K562 (cell line): Measurements from ENCODE around the gene WDR55. TPM values are rescaled to one million over a fixed set of nuclear protein-coding genes. Genes with fewer than 3 reads are reported as not detected.

Experiments
- ATAC-seq: fragments of 200-7000 bp; cut with Tn5 transposase; 3 replicates; pipeline ENCODE4 v1.9.1; 2020; ENCODE audit warnings: moderate library complexity
- BruUV-seq: library from RNA; stranded (reverse); fragments of 400-500 nt; replicated peaks from 2 replicates; lab custom pipeline; 2021; lab: Mats Ljungman, UMichigan
- CTCF ChIA-PET: fragments of 300-600 bp; formaldehyde crosslinking; extraction: SDS; loops from one replicate; lab custom pipeline; 2021; ENCODE audit warnings: low intra/inter-chr PET ratio; lab: Yijun Ruan, JAX
- POLR2A ChIA-PET: fragments of 300-600, 350-650 bp; sonication (Branson Sonifier 250); formaldehyde crosslinking; extraction: SDS; loops from one replicate; lab custom pipeline; 2021; ENCODE audit warnings: antibody characterized with exemption, inconsistent platforms; lab: Yijun Ruan, JAX
- DNase-seq, 4 experiments: peaks; one replicate each; pipeline versions ENCODE4 v3.0.0 to v3.0.0-alpha.2; 2011 to 2018; ENCODE audit warnings: low spot score in 3 of 4, mixed read lengths in 3 of 4; ENCODE audit errors: extremely low read depth in 1 of 4
- FAIRE-seq: peaks from 2 replicates; lab custom pipeline; 2011; peaks lifted over from hg19 to GRCh38; lab: Jason Lieb, UNC
- H2AFZ ChIP-seq: 2 replicates; pipeline ENCODE4 v1.6.0; 2011; ENCODE audit warnings: low read depth, low read length, control low read depth, inconsistent platforms
- H3K27ac ChIP-seq: fragments of 200-600 bp; 3 replicates; pipeline ENCODE4 v1.8.0; 2011; ENCODE audit warnings: low read depth, mild to moderate bottlenecking, control low read depth, inconsistent platforms, low read length, moderate library complexity, mixed read lengths; ENCODE audit errors: extremely low read depth
- H3K27me3 ChIP-seq, 2 experiments: fragments of 300-600 bp in 1 of 2; 2 replicates in 1 of 2; 3 replicates in 1 of 2; pipeline versions ENCODE4 v1.6.0 to v1.8.0; 2011; ENCODE audit warnings: inconsistent platforms in 2 of 2, low read length in 2 of 2, mild to moderate bottlenecking in 1 of 2, mixed read lengths in 1 of 2, moderate library complexity in 1 of 2; ENCODE audit not compliant: control insufficient read depth in 2 of 2, insufficient read depth in 2 of 2
- H3K36me3 ChIP-seq: fragments of 300-600 bp; 3 replicates; pipeline ENCODE4 v1.8.0; 2011; ENCODE audit warnings: mild to moderate bottlenecking, low read length, inconsistent platforms; ENCODE audit not compliant: control insufficient read depth, insufficient read depth
- H3K4me1 ChIP-seq, 2 experiments: fragments of 200-600 bp in 1 of 2; replicated peaks in 1 of 2; 2 replicates in 1 of 2; 3 replicates in 1 of 2; pipeline versions ENCODE4 v1.5.1 to v1.8.0; 2011; ENCODE audit warnings: inconsistent platforms in 2 of 2, low read length in 2 of 2, mild to moderate bottlenecking in 1 of 2, mixed read lengths in 1 of 2, moderate library complexity in 1 of 2; ENCODE audit not compliant: control insufficient read depth in 2 of 2, insufficient read depth in 2 of 2
- H3K4me2 ChIP-seq: 2 replicates; pipeline ENCODE4 v1.6.1; 2011; ENCODE audit warnings: low read length, control low read depth, inconsistent platforms, mixed read lengths; ENCODE audit not compliant: insufficient read depth
- H3K4me3 ChIP-seq: fragments of 200-600 bp; sonication (generic), shearing (Covaris generic); 2 replicates; pipeline ENCODE4 v1.5.1; 2016; ENCODE audit warnings: control low read depth, inconsistent platforms
- H3K79me2 ChIP-seq: fragments of 200-600 bp; 3 replicates; pipeline ENCODE4 v1.8.0; 2011; ENCODE audit warnings: low read length, inconsistent platforms; ENCODE audit not compliant: control insufficient read depth, insufficient read depth
- H3K9ac ChIP-seq, 2 experiments: 2 replicates each; pipeline versions ENCODE4 v1.6.0 to v1.6.1; 2011; ENCODE audit warnings: low read depth in 2 of 2, low read length in 2 of 2, control low read depth in 1 of 2, inconsistent platforms in 1 of 2, mild to moderate bottlenecking in 1 of 2, mixed read lengths in 1 of 2; ENCODE audit not compliant: insufficient read depth in 1 of 2
- H3K9me1 ChIP-seq: one replicate; pipeline ENCODE4 v1.6.0; 2011; ENCODE audit warnings: inconsistent platforms, mild to moderate bottlenecking, low read length, moderate library complexity; ENCODE audit not compliant: control insufficient read depth, insufficient read depth
- H3K9me3 ChIP-seq: replicated peaks from 2 replicates; pipeline ENCODE4 v1.5.1; 2011; ENCODE audit warnings: low read depth, low read length, inconsistent platforms; ENCODE audit not compliant: control insufficient read depth, insufficient read depth
- H4K20me1 ChIP-seq: replicated peaks from 2 replicates; pipeline ENCODE4 v1.6.1; 2011; ENCODE audit warnings: low read length, inconsistent platforms, mixed read lengths; ENCODE audit not compliant: control insufficient read depth, insufficient read depth
- CEBPB ChIP-seq: fragments of 450-650 bp; IDR thresholded peaks from 2 replicates; pipeline ENCODE4 v1.6.1; 2016; ENCODE audit warnings: missing genetic modification characterization, missing compliant biosample characterization
- CREM ChIP-seq: IDR thresholded peaks from 2 replicates; pipeline ENCODE4 v1.6.1; 2014; ENCODE audit warnings: antibody characterized with exemption, low read depth
- DACH1 ChIP-seq: fragments of 450-650 bp; IDR thresholded peaks from 2 replicates; pipeline ENCODE4 v1.6.1; 2018; ENCODE audit not compliant: partially characterized antibody
- DDX20 ChIP-seq: fragments of 450-650 bp; IDR thresholded peaks from 2 replicates; pipeline ENCODE4 v1.6.1; 2016; ENCODE audit warnings: missing genetic modification characterization, low read depth, mild to moderate bottlenecking, missing compliant biosample characterization, moderate library complexity
- EP400 ChIP-seq: fragments of 450-650 bp; IDR thresholded peaks from 2 replicates; pipeline ENCODE4 v1.6.1; 2017; ENCODE audit warnings: antibody characterized with exemption, mild to moderate bottlenecking, moderate library complexity
- ESRRB ChIP-seq: fragments of 250-450 bp; sonication (Bioruptor Pico); IDR thresholded peaks from 2 replicates; pipeline ENCODE4 v1.5.0; 2020; ENCODE audit warnings: mild to moderate bottlenecking, moderate library complexity, borderline replicate concordance
- GTF2B ChIP-seq: IDR thresholded peaks from 2 replicates; pipeline ENCODE4 v1.6.1; 2011; ENCODE audit not compliant: insufficient read length; ENCODE audit errors: extremely low read depth
- LEF1 ChIP-seq: fragments of 450-650 bp; IDR thresholded peaks from 2 replicates; pipeline ENCODE4 v1.6.1; 2016; ENCODE audit warnings: mild to moderate bottlenecking
- NBN ChIP-seq: fragments of 450-650 bp; IDR thresholded peaks from 2 replicates; pipeline ENCODE4 v1.6.1; 2016; ENCODE audit warnings: low read depth, mild to moderate bottlenecking
- POLR2A ChIP-seq: fragments of 450-650 bp; conservative IDR thresholded peaks from 2 replicates; pipeline ENCODE4 v1.6.1; 2016
- PRMT5 ChIP-seq: sonication (generic); formaldehyde crosslinking; IDR thresholded peaks from 2 replicates; pipeline ENCODE4 v1.5.0; 2020; ENCODE audit warnings: missing genetic modification reagents
- RBM25 ChIP-seq: fragments of 200-400 bp; formaldehyde crosslinking; IDR thresholded peaks from 2 replicates; pipeline ENCODE4 v1.6.1; 2018; ENCODE audit warnings: low read length, low read depth, moderate library complexity; ENCODE audit not compliant: severe bottlenecking
- TGIF2 ChIP-seq: sonication (generic); formaldehyde crosslinking; IDR thresholded peaks from 2 replicates; pipeline ENCODE4 v1.8.1; 2022; ENCODE audit warnings: mild to moderate bottlenecking, missing genetic modification reagents, moderate library complexity
- UBTF ChIP-seq, 2 experiments: IDR thresholded peaks; 2 replicates each; pipeline ENCODE4 v1.6.1; 2012; ENCODE audit warnings: improper control_type of control experiment in 2 of 2, low read depth in 2 of 2, low read length in 2 of 2, borderline replicate concordance in 1 of 2
- WHSC1 ChIP-seq: IDR thresholded peaks from one replicate; pipeline ENCODE4 v1.6.1; 2012; ENCODE audit warnings: low read length, control low read depth, inconsistent platforms
- ZBTB2 ChIP-seq: fragments of 450-650 bp; IDR thresholded peaks from 2 replicates; pipeline ENCODE4 v1.6.1; 2016; ENCODE audit warnings: antibody characterized with exemption
- ZFX ChIP-seq: sonication (generic); formaldehyde crosslinking; IDR thresholded peaks from 2 replicates; pipeline ENCODE4 v1.8.0; 2022; ENCODE audit warnings: mild to moderate bottlenecking, missing genetic modification reagents, moderate library complexity
- ZNF134 ChIP-seq: fragments of 250-450 bp; sonication (Bioruptor Pico); conservative IDR thresholded peaks from 2 replicates; pipeline ENCODE4 v1.4.0; 2020
- whole genome bisulfite sequencing: fragments of 100-300 bp; shearing (Covaris generic); methylation state at CpG from one replicate; pipeline ENCODE4 v1.1.6; 2016; ENCODE audit warnings: low coverage, mixed read lengths; ENCODE audit not compliant: insufficient coverage; ENCODE audit errors: missing lambda C conversion rate; 5-methylcytosine and 5-hydroxymethylcytosine counted together
- in situ Hi-C: fragments of 300-500 bp; cut with MboI; formaldehyde crosslinking; loops from 4 replicates; pipeline ENCODE4 v1.15.0; 2018; ENCODE audit warnings: inconsistent platforms, mixed read lengths
- intact Hi-C: fragments of 100-400 bp; cut with micrococcal nuclease; formaldehyde crosslinking; loops from 2 replicates; pipeline ENCODE4 v1.14.2; 2022
- polyA plus RNA-seq, 8 experiments: library from polyadenylated mRNA; depleted of rRNA in 4 of 8; stranded (reverse) in 5 of 8; unstranded in 3 of 8; fragments of >200 nt; fragmentation: Nextera tagmentation in 2 of 8; fragmentation: Illumina TruSeq in 1 of 8; extraction: Ambion mirVana in 2 of 8; extraction: Trizol in 1 of 8; gene quantifications; 2 replicates each; pipeline versions ENCODE4 v1.2.1 to v1.2.3, GENCODE V29; 2011 to 2014; ENCODE audit warnings: inconsistent platforms in 1 of 8, missing spikeins in 1 of 8
- total RNA-seq, 7 experiments: library from RNA; depleted of rRNA in 6 of 7; stranded (reverse); fragments of >200 nt in 6 of 7; fragmentation: Illumina TruSeq in 2 of 7; extraction: Trizol in 2 of 7; gene quantifications; 2 replicates each; pipeline versions ENCODE4 v1.2.1 to v1.2.3, GENCODE V29; 2011 to 2021; ENCODE audit warnings: low replicate concordance in 1 of 7

WDR55 gene
- total and polyA plus RNA-seq, 9 of the 15 experiments (the other 6 are each of a cell fraction or from before 2014, with no cell fraction given), result 5.2 to 45.0 (median 29.3) TPM

GRCh38 chr5:140642718-140643117 is 22.0 kb upstream of the WDR55 start:
- DNase-seq (no peak), ATAC-seq (no peak), FAIRE-seq (no peak)
- ChIA-PET CTCF (no interaction called here), POLR2A (interaction anchor here (0.6 to 1.9 kb wide), 9 partner anchors 10 to 284 kb away, joined by 3 to 10 read pairs (median 4); partner anchors contain the start of genes EIF4EBP3, HARS1, HARS2 and ZMAT2)
- Histone ChIP-seq H3K4me3 (no peak overlapping the region), H3K4me1 (peaks cover 10 to 25% of the 10 kb centered on the region in 2 experiments; a peak in 4 of 5 replicates), H2AFZ (no peak overlapping the region), H3K79me2 (peaks cover 55% of the 10 kb centered on the region), H3K36me3 (peaks cover 62% of the 10 kb centered on the region), H3K27ac (no peak overlapping the region), H3K9me1 (no peaks in the 10 kb centered on the region), H3K9me3 (no peaks in the 10 kb centered on the region), H3K27me3 (no peaks in the 10 kb centered on the region; a peak in 1 of 5 replicates), H3K9ac (peak overlapping the region in 1 of 2 experiments; percentile 64; a peak in 1 of 4 replicates), H3K4me2 (no peak overlapping the region), H4K20me1 (no peaks in the 10 kb centered on the region; the same call in 1 of the 2 replicates)
- intact Hi-C loops, result no loop called here
- 56% methylated on average over 3 of the region's 3 CpGs for WGBS
- BruUV-seq, result no TSS peak
- TF ChIP-seq ESRRB (CRISPR knock-in tag) (no peak), CREM (no peak), CEBPB (tag) (no peak), PRMT5 (CRISPR knock-in tag) (no peak), WHSC1 (no peak), TGIF2 (CRISPR knock-in tag) (no peak), ZNF134 (CRISPR knock-in tag) (no peak), EP400 (no peak), LEF1 (no peak), UBTF (IDR thresholded peaks at IDR 0.05; ENCODE audit: borderline replicate concordance in 1 of 2, low read depth in 2 of 2, low read length in 2 of 2) (no peak), ZBTB2 (no peak), POLR2A (no peak), ZFX (CRISPR knock-in tag) (no peak), NBN (no peak), GTF2B (no peak), DACH1 (no peak), DDX20 (tag) (no peak), RBM25 (no peak)
- in situ Hi-C loops, result loop anchor here (5.0 kb wide), 1 partner anchor 75 kb away; no protein-coding TSS in a partner anchor
